Measurements from ENCODE around the gene TMED9.

GRCh38 chr5:177555228-177555627 is 36.8 kb upstream of the TMED9 start:
- TF ChIP-seq CTCF (IDR thresholded peaks at IDR 0.05) (no peak), POLR2A (IDR thresholded peaks at IDR 0.05) (no peak)
